H1 (cell line): ENCODE measurements around the gene BABAM2. TPM values are rescaled to one million over a fixed set of nuclear protein-coding genes. Genes with fewer than 3 reads are reported as not detected.

Experiments used
- CTCF ChIP-seq, 3 experiments: IDR thresholded peaks; 1 replicate in 2 of 3; 2 replicates in 1 of 3; pipeline versions ENCODE4 v1.5.1 to v1.6.1; 2011; ENCODE audit warnings: low read length in 3 of 3, mild to moderate bottlenecking in 3 of 3, inconsistent platforms in 2 of 3, low read depth in 1 of 3, moderate library complexity in 1 of 3; ENCODE audit not compliant: insufficient read depth in 1 of 3; ENCODE audit errors: control extremely low read depth in 1 of 3
- SIX5 ChIP-seq: IDR thresholded peaks from 2 replicates; pipeline ENCODE4 v1.6.1; 2011; ENCODE audit warnings: mild to moderate bottlenecking, low read depth, low read length
- SUZ12 ChIP-seq: fragments of 200-600 bp; sonication (generic); IDR thresholded peaks from 2 replicates; pipeline ENCODE4 v1.6.1; 2012; ENCODE audit warnings: mild to moderate bottlenecking, inconsistent platforms, low read length, moderate library complexity, mixed read lengths
- TAF7 ChIP-seq: optimal IDR thresholded peaks from 2 replicates; pipeline ENCODE3; 2011; ENCODE audit warnings: low read depth, mild to moderate bottlenecking, inconsistent platforms, low read length, moderate library complexity, borderline replicate concordance
- ZNF274 ChIP-seq: IDR thresholded peaks from 2 replicates; pipeline ENCODE4 v1.7.0; 2012; ENCODE audit warnings: low read length, borderline replicate concordance; ENCODE audit errors: extremely low read depth
- polyA plus RNA-seq, 7 experiments: library from polyadenylated mRNA; depleted of rRNA in 3 of 7; stranded (reverse) in 5 of 7; unstranded in 2 of 7; fragments of >200 nt in 5 of 7; fragments of 200-250 nt in 2 of 7; gene quantifications; 1 replicate in 5 of 7; 2 replicates in 1 of 7; 4 replicates in 1 of 7; pipeline versions ENCODE4 v1.2.1 to v1.2.3, GENCODE V29; 2011 to 2013; ENCODE audit warnings: missing spikeins in 2 of 7, mixed read lengths in 2 of 7
- total RNA-seq: library from RNA; stranded (reverse); fragmentation: NEBNext Ultra II Directional; extraction: Animal tissue kit (Norgen Biotek cat#: 25700); gene quantifications from 2 replicates; pipeline ENCODE4 v1.2.1, GENCODE V29; 2021

The BABAM2 gene
- total and polyA plus RNA-seq, 2 of the 8 experiments (the other 6 are each of a cell fraction or from before 2014, with no cell fraction given), result 15.8 to 20.9 TPM

DNA sequence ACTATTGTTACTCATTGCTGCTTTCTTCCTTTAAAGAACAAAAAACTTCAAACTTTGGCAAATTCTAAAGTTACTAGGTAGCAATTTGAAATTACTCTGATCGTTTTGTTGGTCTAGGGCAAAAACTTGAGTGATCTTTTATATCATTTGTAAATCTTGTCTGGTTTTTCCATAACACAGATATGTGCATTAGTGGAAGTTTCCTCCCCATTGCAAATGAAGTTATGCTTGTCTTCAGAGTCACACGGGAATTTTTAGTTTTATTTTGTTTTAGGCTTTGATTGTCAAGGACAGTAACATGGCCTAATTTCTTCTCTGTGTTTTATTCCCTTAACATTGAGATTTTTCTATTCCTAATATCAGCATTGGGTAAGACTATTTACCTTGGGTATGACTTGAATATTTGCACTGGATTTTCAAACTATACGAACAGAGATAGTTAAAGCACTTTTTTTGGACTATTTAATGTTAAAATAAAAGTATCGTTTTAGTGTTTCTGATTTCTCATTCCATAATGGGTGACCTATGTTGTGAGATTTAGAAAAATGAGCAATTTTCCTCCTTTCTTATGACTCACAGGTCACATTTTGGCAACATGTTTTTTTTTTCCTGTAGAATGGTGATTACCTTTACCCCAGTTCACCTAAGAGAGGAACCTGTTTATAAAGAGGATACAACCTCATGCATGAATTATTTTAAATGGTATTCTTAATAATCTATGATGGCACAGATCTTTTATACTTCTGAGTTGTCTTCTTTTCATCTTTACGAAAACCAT, 65.0 kb downstream of the BABAM2 start (continued):
- TF ChIP-seq TAF7 (no peak), SUZ12 (no peak), SIX5 (no peak), CTCF (IDR thresholded peaks at IDR 0.05; ENCODE audit: control extremely low read depth in 1 of 3, insufficient read depth in 1 of 3, low read depth in 1 of 3, low read length in 3 of 3) (no peak), ZNF274 (no peak)
